ENCODE results near the gene PPP1R26. TPM values are rescaled to one million over a fixed set of nuclear protein-coding genes. Genes with fewer than 3 reads are reported as not detected.
A peak's percentile ranks its signal among the peaks of the same experiment; 100 is the strongest.

PPP1R26 gene
- total and polyA plus RNA-seq, 2 of the 8 experiments (the other 6 are each of a cell fraction or from before 2014, with no cell fraction given), result 9.8 to 32.7 TPM

DNA sequence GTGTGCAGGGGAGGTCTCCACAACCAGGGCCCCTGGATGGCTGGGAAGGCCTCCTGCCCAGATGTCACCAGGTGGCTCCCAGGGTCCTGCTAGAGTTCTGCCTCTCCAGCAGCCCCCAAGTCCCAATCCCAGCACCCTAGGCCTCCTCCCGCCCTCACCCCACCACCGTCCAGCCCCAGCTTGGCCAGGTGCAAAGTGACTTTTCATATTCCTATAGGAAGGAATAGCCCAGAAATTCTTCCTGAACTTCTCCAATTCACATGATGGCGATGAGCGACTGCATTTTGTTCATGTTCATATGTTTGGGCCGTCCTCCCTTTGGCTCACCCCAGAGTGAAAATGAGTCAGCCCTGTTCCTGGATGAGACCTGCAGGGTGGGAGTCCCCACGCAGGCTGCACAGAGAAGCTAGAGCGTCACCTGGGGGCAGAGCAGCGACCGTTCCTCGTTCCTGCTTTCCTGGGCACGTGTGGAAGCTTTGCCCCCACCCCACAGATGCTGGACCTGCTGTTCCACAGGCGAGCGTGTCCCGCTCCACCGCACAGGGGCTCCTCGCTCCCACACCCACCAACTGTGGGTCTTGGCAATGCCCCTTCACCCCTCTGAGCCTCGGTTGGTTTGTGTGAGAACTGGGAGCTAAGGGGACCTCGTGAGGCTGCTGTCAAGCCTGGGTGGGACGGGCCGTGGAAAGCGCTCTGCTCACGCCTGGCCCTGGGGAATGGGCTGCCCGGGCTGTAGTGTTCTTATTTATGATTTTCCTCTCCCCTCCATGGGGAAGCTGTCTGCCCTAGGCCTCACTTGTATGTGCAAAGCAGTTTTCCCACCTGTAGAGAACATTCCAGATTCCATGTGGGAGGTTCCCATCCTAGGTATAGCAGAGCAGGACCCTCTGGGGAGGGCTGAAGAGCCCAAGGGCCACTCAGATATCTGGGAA is 27.8 kb downstream of the PPP1R26 start:
- FAIRE-seq (no peak), DNase-seq (ENCODE audit: low read depth in 1 of 2, low spot score in 2 of 2) (no peak)
- no peaks in the 10 kb centered on the region for H3K9me3 ChIP-seq (ENCODE audit: insufficient read depth in 2 of 2, low read depth in 1 of 2, low read length in 1 of 2)
- peaks cover 6 to 25% (median 18%) of the 10 kb centered on the region in 4 experiments; a peak in 7 of 8 replicates for H3K36me3 ChIP-seq (ENCODE audit: control insufficient read depth in 2 of 4, insufficient read depth in 4 of 4, low read length in 3 of 4)
- CTCF ChIA-PET (ENCODE audit: partially characterized antibody), result interaction anchor here (0.7 to 2.2 kb wide), 5 partner anchors 10 to 67 kb away, joined by 3 to 8 read pairs (median 5); no protein-coding TSS in a partner anchor
- H4K91ac ChIP-seq (replicated peaks; ENCODE audit: insufficient read length, low read length), result no peak overlapping the region
- no peak overlapping the region for H2BK15ac ChIP-seq (ENCODE audit: low read length)
- no peaks in the 10 kb centered on the region for H3K23me2 ChIP-seq (ENCODE audit: low read depth, low read length)
- H3K4me3 ChIP-seq (ENCODE audit: extremely low read depth in 1 of 4, insufficient read depth in 2 of 4, low read depth in 3 of 4, low read length in 4 of 4), result no peak overlapping the region
- H3K14ac ChIP-seq (ENCODE audit: insufficient read length), result no peak overlapping the region
- 83% methylated on average over 18 of the region's 23 CpGs; no CpG with 5 or more reads in 1 of the 2 experiments for WGBS, 2 experiments (ENCODE audit: extremely low coverage in 1 of 2, insufficient coverage in 1 of 2, insufficient read length in 1 of 2, insufficient replicate concordance in 2 of 2, low coverage in 1 of 2, low lambda C conversion rate in 2 of 2, missing lambda C conversion rate in 1 of 2)
- peaks cover 13% of the 10 kb centered on the region in 2 experiments for H4K20me1 ChIP-seq (replicated peaks in 1 of 2; ENCODE audit: control insufficient read depth in 1 of 2, insufficient read depth in 2 of 2, low read length in 2 of 2)
- H2AFZ ChIP-seq (ENCODE audit: low read length), result no peak overlapping the region
- H3K79me2 ChIP-seq (ENCODE audit: control insufficient read depth in 1 of 2, insufficient read depth in 2 of 2, low read length in 2 of 2), result peaks cover 0 to 2% of the 10 kb centered on the region in 2 experiments; a peak in 1 of 4 replicates
- no peaks in the 10 kb centered on the region for H3K79me1 ChIP-seq (ENCODE audit: low read depth, low read length)
- H4K8ac ChIP-seq (ENCODE audit: extremely low read depth, insufficient read depth, low read length), result no peak overlapping the region
- H2BK12ac ChIP-seq (ENCODE audit: low read depth, low read length), result peak overlapping the region; percentile 43; the same call in 1 of the 2 replicates
- no peak overlapping the region for H2BK120ac ChIP-seq (replicated peaks; ENCODE audit: low read depth, low read length)
- H3K4me1 ChIP-seq (replicated peaks in 1 of 4; ENCODE audit: control insufficient read depth in 3 of 4, insufficient read depth in 4 of 4, low read length in 3 of 4), result peaks cover 0 to 4% (median 0%) of the 10 kb centered on the region in 4 experiments; a peak in 2 of 7 replicates
- no peak overlapping the region for H3K23ac ChIP-seq (ENCODE audit: insufficient read length)
- H2BK5ac ChIP-seq (ENCODE audit: low read depth, low read length), result no peak overlapping the region
- no peak overlapping the region for H3K4ac ChIP-seq (replicated peaks; ENCODE audit: insufficient read length, low read depth, low read length)
- no peak overlapping the region for H3K18ac ChIP-seq (ENCODE audit: extremely low read depth, low read length)
- no peak overlapping the region for H4K5ac ChIP-seq (ENCODE audit: insufficient read length, low read depth, low read length)
- H3K4me2 ChIP-seq (ENCODE audit: insufficient read depth in 1 of 2, low read depth in 2 of 2, low read length in 2 of 2), result no peak overlapping the region
- no peak overlapping the region for H3K9ac ChIP-seq (replicated peaks in 1 of 4; ENCODE audit: extremely low read depth in 1 of 4, low read depth in 3 of 4, low read length in 3 of 4)
- H3K56ac ChIP-seq (replicated peaks; ENCODE audit: insufficient read length, low read depth, low read length), result no peak overlapping the region
- no peak overlapping the region for H2BK20ac ChIP-seq (ENCODE audit: low read length)
- no peaks in the 10 kb centered on the region for H3K27me3 ChIP-seq (replicated peaks in 1 of 4; ENCODE audit: control insufficient read depth in 3 of 4, extremely low read depth in 1 of 4, insufficient read depth in 3 of 4, low read length in 3 of 4)
- no peak overlapping the region for H3K27ac ChIP-seq (ENCODE audit: low read depth, low read length)
- POLR2A ChIA-PET (ENCODE audit: partially characterized antibody), result interaction anchor here (1.2 to 2.8 kb wide), 3 partner anchors 19 to 27 kb away, joined by 3 to 10 read pairs (median 3); no protein-coding TSS in a partner anchor
- no peak overlapping the region for H2AK5ac ChIP-seq (ENCODE audit: low read depth, low read length)
- no peak for TF ChIP-seq RAD21 (IDR thresholded peaks at IDR 0.05 in 1 of 2, conservative IDR thresholded peaks at IDR 0.05 in 1 of 2; ENCODE audit: low read depth in 2 of 2, low read length in 2 of 2)
- TF ChIP-seq GABPA (IDR thresholded peaks at IDR 0.05; ENCODE audit: borderline replicate concordance, insufficient read depth, low read length), result no peak
- TF ChIP-seq NRF1 (IDR thresholded peaks at IDR 0.05; ENCODE audit: low read depth, low read length), result no peak
- TF ChIP-seq CBX8 (IDR thresholded peaks at IDR 0.05; ENCODE audit: borderline replicate concordance, low read depth, low read length), result no peak
- TF ChIP-seq TAF7 (optimal IDR thresholded peaks at IDR 0.05; ENCODE audit: borderline replicate concordance, low read depth, low read length), result no peak
- TF ChIP-seq EGR1 (IDR thresholded peaks at IDR 0.05; ENCODE audit: borderline replicate concordance, low read depth, low read length), result no peak
- TF ChIP-seq ZNF274 (IDR thresholded peaks at IDR 0.05; ENCODE audit: borderline replicate concordance, extremely low read depth, low read length), result no peak
- no peak for TF ChIP-seq SUZ12 (IDR thresholded peaks at IDR 0.05; ENCODE audit: low read length)
- TF ChIP-seq SRF (IDR thresholded peaks at IDR 0.05; ENCODE audit: low read depth, low read length), result no peak
- TF ChIP-seq CEBPB (IDR thresholded peaks at IDR 0.05; ENCODE audit: low read depth, low read length), result no peak
- TF ChIP-seq GTF2F1 (IDR thresholded peaks at IDR 0.05; ENCODE audit: borderline replicate concordance, low read depth, low read length), result no peak
